GM18508 (cell line): Measurements from ENCODE around the gene GRIK3.
"Not testable (repeated sequence)": the region's sequence is repeated elsewhere in the genome, so short reads cannot be mapped to it uniquely, and the experiment has no call there.

Experiments used
- ATAC-seq: cut with Tn5 transposase; IDR thresholded peaks from one replicate; pipeline ENCODE4 v1.9.1; 2021; ENCODE audit warnings: moderate number of reproducible peaks; ENCODE audit not compliant: insufficient read depth, unreplicated experiment

The GRIK3 gene

GRCh38 chr1:36950604-36951291 lies 83.6 kb downstream of the GRIK3 start:
- ATAC-seq: no peak

DNA sequence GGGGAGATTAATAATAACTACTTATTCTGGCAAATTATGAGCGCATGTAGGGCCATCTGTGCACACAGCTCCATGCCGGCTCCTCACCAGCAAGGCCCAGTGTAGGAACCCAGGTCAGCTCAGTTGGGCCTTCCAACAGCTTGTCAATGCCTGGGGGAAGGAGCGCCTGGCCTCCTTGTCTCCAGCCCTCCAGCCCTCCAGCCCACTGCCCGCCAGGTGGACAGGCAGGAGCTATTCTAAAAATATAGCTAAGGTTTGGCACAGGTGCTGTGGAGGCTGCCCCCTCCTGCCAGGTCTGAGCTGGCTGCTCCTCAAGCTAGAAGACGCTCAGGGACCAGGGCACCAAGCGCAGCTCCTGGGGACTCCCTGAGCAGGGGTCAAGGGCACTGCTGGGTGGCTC lies 85.7 kb downstream of the GRIK3 start:
- ATAC-seq: no peak

DNA sequence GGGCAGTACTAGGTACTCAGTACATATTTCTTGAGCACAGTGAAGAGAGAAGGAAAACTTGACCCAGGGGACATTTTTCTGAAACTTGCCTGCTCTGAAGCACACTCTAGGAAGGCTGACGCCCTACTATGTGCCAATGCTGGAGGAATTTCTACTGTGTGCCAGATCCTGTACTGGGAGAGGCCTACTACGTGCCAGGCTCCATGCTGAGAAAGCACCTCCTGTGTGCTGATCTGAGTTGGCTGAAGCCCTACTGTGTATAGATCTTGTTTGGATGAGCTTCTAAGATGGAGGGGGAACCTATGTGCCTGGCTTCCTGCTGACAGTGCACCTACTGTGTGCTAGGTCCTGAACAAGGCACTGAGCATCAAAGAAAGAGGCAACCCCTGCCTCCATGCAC lies 86.2 kb downstream of the GRIK3 start:
- ATAC-seq: no peak

- ATAC-seq: no peak
Observed at GRCh38 chr1:36947384-36947783, 86.9 kb downstream of the GRIK3 start.

DNA sequence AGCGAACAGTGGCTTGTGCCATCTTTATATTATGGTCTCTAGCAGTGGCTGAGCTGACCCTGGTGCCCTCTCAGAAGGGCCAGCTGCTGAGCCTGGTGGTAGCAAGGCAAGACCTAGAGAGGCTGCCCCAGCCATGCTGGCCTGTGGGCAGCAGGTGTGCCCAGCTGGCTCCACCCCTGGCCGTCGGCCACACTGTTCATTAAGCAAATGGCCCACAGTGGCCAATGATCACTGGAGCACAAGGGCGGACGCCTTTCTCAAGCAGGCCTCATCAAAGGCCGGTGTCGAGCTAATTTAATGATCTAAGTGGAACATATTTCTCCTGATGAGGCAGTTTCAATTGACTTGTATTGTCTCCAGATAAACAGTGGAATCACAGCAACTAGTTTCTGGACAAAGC lies 89.4 kb downstream of the GRIK3 start:
- no peak for ATAC-seq

DNA sequence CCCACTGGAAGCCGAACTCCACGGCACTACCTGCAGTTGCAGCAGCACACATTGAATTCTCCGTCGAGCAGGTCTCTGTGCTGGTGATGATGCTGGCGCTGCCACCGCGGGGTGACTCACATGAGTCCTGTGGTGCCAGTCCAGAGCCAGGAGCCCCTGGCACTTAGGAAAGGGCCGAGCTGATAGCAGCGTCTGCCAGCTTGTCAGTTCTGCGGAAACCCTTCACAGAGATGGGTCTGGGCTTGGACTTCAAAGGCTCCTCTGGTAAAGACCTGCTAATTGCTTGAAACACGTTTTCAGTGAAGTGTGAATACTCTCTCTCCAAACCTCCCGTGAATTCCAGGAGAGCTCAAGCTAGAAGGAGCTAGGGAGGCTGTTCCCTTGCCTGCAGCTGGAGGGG lies 92.2 kb downstream of the GRIK3 start:
- no peak for ATAC-seq

GRCh38 chr1:36941316-36941978 lies 92.9 kb downstream of the GRIK3 start:
- no peak for ATAC-seq

- ATAC-seq: no peak
Observed at GRCh38 chr1:36938819-36939218, 95.5 kb downstream of the GRIK3 start.

DNA sequence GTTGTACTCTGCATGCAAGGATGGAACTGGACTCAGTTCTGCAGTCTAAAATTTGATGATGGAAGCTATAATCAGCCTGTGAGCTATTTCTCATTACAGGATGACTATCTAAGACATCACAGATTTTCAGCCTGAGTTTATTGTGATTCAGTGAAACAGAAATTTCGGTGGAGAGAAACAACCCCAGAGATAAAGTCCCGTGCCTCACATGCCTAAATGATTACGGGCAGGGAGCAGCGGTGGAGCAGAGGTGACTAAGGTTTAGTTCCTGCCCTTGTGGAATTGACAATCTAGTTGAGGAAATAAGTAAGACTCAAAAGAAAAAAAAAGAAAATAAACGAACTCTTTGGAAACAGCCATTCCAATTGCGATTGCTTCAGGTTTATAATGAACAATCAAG lies 96.9 kb downstream of the GRIK3 start:
- ATAC-seq: no peak

- no peak for ATAC-seq
Observed at GRCh38 chr1:36934061-36934460, 100.3 kb downstream of the GRIK3 start.

DNA sequence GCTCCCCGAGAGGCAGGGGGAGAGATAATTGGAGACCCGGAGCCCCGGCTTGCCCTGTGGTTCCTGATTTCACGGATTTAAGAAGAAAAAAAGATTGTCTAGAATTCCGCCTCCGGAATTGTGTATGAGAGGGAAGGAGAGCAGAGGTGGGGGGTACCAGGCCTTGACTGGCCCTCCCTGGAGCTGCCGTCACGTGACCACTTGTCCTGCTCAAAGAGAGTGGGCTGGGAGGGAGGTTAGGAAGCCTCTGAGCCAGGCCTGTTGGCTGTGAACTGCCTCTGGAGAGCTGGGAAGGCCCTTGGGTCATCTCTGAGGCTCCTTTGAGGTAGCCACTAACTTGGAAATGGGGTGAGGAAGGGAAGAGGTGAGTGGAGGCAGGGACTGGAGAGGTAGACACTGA lies 106.5 kb downstream of the GRIK3 start:
- no peak for ATAC-seq

DNA sequence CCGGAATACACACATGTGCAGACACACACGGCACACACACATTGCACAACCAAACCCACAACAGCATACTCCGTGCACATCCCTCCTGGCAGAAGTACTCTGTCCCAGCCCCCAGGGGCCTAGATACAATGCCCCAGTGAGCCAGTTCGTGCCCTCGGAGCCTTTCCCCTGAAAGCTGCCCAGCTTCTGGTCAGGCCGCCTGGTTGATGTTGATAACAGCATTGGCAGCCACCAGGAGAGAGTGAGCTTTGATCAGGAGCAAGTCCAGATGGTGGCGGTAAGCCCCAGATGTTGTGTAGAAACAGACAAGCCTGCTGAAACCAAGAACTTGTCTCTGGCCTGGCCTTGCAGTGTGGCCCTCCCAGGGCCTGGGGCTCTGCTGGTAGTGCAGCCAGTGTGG lies 109.1 kb downstream of the GRIK3 start:
- no peak for ATAC-seq

DNA sequence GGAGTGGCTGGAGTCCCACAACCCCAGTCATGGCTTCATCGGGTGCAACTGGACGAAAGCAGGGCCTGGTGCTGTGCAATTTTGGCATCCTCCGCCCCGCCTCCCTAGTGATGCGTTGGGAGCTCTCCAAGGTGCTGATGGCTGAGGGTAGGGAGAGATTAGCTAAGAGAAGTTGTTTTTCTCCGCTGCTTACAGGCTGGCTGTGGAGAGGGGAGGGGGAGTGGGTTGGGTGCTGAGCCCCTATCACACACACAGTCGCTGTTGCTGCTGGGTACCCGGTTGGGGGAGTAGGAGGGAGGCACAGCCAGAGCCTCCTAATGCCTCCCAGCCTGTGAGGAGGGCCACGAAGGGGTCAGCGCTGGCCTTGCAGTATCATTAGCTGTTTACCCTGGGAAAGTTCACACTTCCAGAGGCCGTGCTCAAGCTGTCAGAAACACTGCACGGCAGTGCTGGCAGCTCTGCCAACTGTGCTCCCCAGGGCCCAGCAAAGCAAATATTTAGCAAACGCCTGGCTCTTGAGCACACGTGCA lies 110.0 kb downstream of the GRIK3 start:
- no peak for ATAC-seq

DNA sequence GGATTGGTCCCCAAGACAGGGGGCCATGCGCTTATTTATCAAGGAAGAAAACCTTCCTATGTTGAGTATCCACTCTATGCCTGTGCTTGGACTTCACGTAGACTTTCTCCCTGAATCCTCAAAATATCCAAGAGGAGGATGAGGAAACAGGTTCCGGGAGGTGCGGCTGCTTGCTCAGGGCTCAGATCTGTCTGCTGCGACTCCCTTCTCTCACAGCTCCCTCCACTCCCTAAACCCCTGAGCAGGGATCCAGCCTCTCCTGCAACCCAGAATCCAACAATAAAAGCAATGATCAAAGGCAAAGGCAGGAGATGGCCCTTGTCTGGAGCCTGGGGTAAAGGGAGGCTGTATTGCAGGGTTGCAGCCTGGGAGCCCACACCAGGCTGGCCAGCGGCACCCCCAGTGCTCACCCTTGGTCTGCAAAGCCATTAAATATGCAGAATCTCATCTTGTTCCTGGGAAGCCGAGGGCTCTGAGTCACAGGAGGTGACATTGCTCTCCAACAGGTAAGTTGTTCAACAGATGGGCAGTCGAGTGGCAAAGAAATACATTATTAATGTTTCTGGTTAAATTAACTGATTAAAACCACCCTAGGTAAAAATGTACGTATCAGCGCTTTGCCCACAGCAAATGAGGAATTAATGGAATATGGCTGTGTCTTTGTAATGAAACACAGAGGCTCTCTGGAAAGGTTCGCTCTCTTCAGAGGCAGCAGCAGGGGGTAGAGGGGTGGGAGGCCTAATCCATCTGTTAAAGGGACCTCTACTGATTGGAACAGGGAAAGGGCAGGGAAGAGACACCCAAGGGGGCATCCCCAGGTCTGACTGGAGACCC lies 111.5 kb downstream of the GRIK3 start:
- no peak for ATAC-seq

DNA sequence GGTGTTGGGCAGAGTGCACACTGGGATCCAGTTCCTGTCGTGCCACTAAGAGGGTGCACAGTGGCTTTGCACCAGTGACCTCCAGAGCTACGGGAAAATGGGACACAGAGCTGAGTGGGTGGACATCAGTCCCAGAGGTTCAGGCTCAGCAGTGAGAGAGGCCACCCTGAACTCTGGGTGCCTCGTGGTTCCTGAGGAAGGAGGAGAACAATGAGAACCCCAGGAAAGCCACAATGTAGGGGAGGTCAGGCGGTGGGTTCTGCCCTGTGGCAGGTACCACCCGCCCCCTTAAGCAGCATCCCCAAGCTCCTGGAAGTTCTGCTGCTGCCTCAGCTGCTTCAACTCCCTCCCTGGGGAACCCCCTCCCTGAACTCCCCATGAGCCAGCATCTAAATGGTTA lies 112.2 kb downstream of the GRIK3 start:
- ATAC-seq: no peak

DNA sequence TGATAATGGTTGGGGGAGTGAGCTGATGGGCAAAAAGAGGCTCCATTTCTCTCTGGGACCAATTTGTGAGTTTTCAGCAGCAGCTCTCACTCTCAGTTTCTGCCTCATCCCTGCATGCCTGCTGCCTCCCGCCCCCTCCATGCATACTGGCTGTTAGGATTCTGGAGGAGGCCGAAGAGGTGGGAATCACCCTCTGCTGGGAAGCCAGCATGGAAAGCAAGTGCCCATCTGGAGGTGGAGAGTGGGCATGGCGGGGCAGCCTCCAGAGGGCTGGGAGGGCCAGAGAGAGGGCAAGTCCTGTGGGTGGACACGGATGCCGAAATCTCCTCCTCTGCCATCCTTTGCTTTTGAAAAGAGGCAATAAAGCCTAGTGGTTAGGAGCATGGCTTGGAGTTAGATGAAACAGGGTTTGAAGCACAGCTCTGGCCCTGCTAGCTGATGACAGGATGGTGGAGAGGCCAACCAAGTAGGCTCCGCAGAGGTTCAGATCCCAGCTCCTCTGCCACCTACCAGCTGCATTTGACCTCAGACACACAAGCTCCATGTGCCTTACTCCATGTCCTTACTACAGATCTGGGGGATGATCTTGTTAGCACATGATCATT lies 113.4 kb downstream of the GRIK3 start:
- no peak for ATAC-seq

DNA sequence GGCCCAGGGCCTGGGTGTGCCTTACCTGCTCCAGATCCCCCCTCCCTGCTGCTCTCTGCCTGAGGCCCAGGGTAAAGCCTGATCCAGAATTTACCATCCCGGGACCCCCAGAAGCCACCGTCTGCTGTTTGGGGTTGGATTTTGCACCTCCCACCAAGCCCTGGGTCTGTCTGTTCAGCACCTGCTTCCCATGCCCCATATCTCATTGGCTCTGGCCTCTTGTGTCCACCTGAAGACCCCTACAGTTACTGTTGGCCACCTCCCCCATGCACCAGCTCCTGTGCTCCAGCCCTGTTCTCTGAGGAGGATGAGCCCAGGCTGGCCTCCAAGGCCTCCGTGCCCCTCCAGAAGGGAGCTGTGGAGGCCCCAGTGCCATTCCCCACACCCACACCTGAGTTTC lies 113.9 kb downstream of the GRIK3 start:
- ATAC-seq: no peak

DNA sequence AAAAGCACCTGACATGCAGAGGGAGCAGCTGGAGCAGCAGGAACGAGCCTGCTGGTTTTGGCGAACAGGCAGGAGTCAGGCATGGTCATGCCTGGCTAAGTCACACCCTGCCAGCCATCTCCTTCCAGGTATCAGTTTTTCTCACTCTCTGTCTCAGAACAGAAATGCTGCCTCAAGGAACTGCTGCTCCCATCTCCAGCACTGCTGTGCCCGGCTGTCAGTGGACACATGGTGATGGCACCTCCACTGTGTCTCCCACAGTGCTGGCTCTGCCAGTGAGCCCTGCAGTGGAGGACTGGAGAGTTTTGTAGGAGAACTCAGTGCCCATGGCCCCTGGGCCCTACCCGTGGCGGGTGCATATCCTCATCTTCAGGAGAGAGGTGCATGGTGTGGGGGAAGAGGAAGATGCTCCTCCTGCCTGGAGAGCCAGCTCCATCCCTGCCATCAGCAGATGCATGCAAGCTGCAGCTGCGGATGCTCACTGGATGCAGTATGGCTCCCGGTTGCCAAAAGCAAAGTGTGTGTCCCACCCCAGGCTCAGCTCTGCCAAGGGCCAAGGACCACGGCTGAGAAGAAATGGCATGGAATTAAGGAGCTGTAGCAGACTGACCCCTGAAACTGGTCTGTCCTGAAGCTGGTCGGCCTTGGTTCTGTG lies 114.7 kb downstream of the GRIK3 start:
- no peak for ATAC-seq

GRCh38 chr1:36918604-36919003 lies 115.7 kb downstream of the GRIK3 start:
- ATAC-seq: no peak

- not testable (repeated sequence) for ATAC-seq
Observed at GRCh38 chr1:36916542-36916941, 117.8 kb downstream of the GRIK3 start.
